ENCODE results near the gene PCSK6.

PCSK6 gene

DNA sequence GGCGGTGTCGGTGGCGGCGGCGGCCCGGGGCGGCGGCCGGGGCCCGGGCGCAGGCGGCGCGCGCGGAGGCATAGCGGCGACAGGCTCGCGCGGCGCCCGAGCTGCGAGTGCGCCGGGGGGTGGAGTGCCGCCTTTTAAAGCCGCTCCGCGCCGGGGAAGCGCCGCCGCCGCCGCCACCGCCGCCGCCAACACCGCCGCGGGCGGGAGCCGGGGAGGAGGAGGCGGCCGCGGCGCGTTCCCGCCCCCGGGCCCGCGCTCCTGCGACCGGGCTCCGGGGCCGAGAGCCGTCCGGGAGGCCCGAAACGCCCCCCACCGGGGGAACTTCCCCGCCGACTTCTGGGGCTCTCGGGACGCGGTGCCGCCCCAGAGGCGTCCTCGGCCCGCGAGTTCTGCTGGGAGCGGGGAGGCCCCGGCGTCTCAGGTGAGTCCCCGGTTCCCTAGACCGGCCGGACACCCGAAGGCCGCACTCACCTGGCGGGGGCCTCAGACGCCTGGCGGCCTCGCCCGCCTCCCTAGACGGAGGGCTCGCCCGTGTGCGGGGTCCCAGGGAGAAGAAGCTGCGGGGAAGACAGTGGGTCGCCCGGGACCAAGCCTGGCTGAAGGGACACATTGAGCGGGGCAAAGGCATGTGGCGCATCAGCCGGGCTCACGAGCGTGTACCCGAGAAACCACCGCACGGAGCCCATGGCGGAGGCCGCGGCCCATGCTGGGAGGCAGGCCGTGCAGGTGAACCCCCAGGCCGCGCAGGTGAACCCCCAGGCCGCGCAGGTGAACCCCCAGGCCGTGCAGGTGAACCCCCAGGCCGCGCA, at the start of gene PCSK6:
TSS of gene PCSK6 (minus strand) at position 109 of the 809 bp plus-strand sequence. CDS start at position 72, 37 bp downstream.
- H3K4me3 ChIP-seq (ENCODE audit: control insufficient read depth, low read depth, low read length), result no peak within 1 kb of the TSS
- no peak for DNase-seq (ENCODE audit: low read depth)
- TF ChIP-seq, protein P1, sequence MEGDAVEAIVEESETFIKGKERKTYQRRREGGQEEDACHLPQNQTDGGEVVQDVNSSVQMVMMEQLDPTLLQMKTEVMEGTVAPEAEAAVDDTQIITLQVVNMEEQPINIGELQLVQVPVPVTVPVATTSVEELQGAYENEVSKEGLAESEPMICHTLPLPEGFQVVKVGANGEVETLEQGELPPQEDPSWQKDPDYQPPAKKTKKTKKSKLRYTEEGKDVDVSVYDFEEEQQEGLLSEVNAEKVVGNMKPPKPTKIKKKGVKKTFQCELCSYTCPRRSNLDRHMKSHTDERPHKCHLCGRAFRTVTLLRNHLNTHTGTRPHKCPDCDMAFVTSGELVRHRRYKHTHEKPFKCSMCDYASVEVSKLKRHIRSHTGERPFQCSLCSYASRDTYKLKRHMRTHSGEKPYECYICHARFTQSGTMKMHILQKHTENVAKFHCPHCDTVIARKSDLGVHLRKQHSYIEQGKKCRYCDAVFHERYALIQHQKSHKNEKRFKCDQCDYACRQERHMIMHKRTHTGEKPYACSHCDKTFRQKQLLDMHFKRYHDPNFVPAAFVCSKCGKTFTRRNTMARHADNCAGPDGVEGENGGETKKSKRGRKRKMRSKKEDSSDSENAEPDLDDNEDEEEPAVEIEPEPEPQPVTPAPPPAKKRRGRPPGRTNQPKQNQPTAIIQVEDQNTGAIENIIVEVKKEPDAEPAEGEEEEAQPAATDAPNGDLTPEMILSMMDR (IDR thresholded peaks at IDR 0.05; ENCODE audit: control insufficient read depth, insufficient read depth, low read depth, low read length, missing control alignments), result no peak

DNA sequence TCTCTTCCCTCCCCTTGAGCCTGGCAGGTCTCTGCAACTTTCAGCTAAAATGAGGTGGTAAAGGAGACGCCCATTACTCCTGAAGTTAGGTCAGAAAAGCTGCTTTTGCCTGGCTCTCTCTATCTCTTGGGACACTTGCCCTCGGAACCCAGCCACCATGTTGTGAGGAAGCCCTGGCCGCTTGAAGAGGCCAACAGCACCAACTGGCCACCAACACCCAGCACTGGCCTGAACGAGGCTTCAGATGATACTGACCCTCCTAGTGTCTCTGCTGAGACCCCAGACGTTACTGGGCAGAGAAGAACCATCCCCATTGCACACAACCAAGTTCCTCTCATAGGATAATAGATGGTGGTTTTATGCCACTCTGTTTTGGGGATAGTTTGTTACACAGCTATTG, 49.5 kb upstream of the PCSK6 start:
- TF ChIP-seq, protein P1 (IDR thresholded peaks at IDR 0.05; ENCODE audit: control insufficient read depth, insufficient read depth, low read depth, low read length, missing control alignments), result no peak
- no peak overlapping the region for H3K4me3 ChIP-seq (ENCODE audit: control insufficient read depth, low read depth, low read length)
- DNase-seq (ENCODE audit: low read depth), result no peak

DNA sequence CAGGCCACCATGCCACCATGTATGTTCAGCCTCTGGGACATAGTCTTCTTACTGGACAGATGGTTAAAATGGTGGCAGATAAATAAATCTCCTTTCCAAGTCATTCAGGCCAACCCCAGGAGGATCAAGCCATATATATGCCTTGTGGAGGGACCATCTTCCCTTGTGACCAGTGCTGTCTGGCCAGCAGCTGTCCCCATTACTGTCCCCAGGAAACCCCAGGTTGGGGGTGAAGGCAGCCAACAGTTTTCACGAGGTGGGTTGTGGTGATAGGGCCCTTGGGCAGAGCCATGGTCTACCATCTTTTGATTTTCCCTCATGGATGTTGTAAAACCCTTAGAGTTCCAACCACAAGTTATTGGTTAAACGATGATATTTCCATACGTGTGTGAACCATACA, 48.7 kb upstream of the PCSK6 start:
- TF ChIP-seq, protein P1 (IDR thresholded peaks at IDR 0.05; ENCODE audit: control insufficient read depth, insufficient read depth, low read depth, low read length, missing control alignments), result no peak
- no peak for DNase-seq (ENCODE audit: low read depth)
- H3K4me3 ChIP-seq (ENCODE audit: control insufficient read depth, low read depth, low read length), result no peak overlapping the region

DNA sequence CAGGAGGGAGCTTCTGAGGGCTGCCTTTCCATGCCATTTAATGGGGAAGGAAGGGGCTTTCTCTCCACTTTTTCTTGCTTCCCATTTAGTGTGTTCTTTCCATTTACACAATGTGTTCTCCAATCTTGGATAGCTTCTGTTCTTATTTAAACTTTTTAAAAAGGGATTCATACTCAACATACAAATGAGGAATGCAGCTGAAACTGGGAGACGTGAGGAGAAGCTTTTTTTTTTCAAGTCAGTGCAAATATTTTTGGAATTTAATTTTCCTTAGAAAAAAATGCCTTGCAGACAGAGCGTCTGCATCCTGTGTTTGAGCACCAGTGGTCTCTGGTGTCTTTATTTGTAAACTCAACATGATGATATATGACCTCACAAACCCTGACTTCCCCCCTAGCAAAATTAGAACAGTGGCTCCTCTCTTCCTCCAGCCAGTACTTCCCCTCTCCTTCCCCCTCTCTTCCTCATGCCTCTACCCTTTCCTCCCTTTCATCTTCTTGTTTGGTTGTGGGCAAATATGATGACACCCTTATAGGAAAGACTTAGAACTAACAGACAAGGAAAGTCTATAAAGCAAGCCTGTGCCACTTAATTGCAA, 48.1 kb upstream of the PCSK6 start:
- no peak overlapping the region for H3K4me3 ChIP-seq (ENCODE audit: control insufficient read depth, low read depth, low read length)
- TF ChIP-seq, protein P1 (IDR thresholded peaks at IDR 0.05; ENCODE audit: control insufficient read depth, insufficient read depth, low read depth, low read length, missing control alignments), result no peak
- no peak for DNase-seq (ENCODE audit: low read depth)

DNA sequence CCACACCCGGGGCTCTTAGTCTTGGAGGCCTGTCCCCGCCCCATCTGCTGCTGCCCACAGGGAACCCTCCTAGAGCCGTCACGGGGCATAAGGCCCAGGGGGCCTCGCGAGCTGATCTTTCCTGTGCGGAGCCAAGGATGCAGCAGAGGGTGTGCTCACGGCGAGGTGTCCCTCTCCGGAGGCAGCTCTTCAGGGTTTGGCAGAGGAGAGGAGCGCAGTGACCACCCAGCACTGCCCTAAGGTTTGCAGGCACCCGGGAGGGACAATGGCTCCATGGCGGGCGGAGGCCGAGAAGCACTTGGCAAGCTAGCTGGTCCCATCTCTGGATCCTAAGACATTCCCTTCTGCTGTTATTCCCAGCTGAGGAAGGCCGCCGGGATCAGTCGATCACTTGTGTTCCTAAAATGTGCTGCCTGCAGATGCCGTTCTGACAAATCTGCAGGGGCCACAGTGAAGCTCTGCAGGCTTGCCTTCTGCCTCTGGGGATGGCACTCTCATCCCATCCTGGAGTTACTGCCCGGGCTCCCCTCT, 47.4 kb upstream of the PCSK6 start:
- no peak for DNase-seq (ENCODE audit: low read depth)
- TF ChIP-seq, protein P1 (IDR thresholded peaks at IDR 0.05; ENCODE audit: control insufficient read depth, insufficient read depth, low read depth, low read length, missing control alignments), result no peak
- no peak overlapping the region for H3K4me3 ChIP-seq (ENCODE audit: control insufficient read depth, low read depth, low read length)

DNA sequence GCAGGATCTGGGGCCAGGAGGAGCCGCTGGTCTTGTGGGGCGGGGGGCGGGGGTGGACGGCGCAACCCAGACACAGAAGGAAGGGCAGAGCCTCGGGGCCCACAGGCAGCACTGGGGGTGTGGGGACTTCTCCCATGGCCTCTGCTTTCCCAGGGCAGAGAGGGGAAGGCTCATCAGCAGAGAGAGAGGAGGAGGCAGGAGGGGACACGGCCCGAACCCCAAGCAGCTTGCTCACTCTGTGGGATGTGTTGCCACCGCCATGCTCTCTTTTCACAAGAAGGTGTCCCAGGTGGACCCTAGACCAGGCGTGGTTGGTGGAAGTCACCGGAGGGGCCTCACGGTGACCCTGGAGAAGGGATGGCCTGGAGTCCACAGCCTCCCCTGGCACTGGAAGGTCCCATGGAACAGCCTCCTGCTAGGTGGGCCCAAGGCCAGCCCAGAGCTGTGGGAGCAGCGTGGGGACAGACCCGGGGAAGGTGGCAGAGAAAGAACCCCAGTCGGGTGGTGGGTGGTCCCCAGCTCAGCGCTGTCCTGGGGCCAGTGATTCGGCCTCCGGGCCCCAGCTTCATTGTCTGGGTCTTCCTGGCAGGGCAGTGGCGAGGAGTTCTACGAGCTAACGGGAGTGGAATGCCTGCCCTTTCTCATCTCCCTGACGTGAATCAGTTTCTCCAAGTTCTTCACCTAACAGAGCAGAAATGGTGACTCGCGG, 46.8 kb upstream of the PCSK6 start:
- no peak for DNase-seq (ENCODE audit: low read depth)
- TF ChIP-seq, protein P1 (IDR thresholded peaks at IDR 0.05; ENCODE audit: control insufficient read depth, insufficient read depth, low read depth, low read length, missing control alignments), result no peak
- H3K4me3 ChIP-seq (ENCODE audit: control insufficient read depth, low read depth, low read length), result no peak overlapping the region
